Endodermal cell (in vitro differentiated cells): Measurements from ENCODE around the gene EDN2. TPM values are rescaled to one million over a fixed set of nuclear protein-coding genes. Genes with fewer than 3 reads are reported as not detected.

Experiments
- DNase-seq: peaks from one replicate; pipeline ENCODE4 v3.0.0-alpha.2; 2017
- H3K27ac ChIP-seq: 2 replicates; pipeline ENCODE4 v1.5.1; 2013; ENCODE audit warnings: mild to moderate bottlenecking, low read depth, low read length, moderate library complexity
- H3K27me3 ChIP-seq: 2 replicates; pipeline ENCODE4 v1.6.1; 2013; ENCODE audit warnings: mild to moderate bottlenecking, low read length, moderate library complexity; ENCODE audit not compliant: insufficient read depth, control insufficient read depth, poor library complexity, severe bottlenecking
- H3K36me3 ChIP-seq: 2 replicates; pipeline ENCODE4 v1.7.0; 2013; ENCODE audit warnings: mild to moderate bottlenecking, low read length, moderate library complexity; ENCODE audit not compliant: control insufficient read depth, insufficient read depth
- H3K4me1 ChIP-seq: one replicate; pipeline ENCODE4 v1.7.0; 2013; ENCODE audit warnings: low read length; ENCODE audit not compliant: control insufficient read depth, insufficient read depth
- H3K4me3 ChIP-seq: 2 replicates; pipeline ENCODE4 v1.5.1; 2013; ENCODE audit warnings: mild to moderate bottlenecking, low read length, moderate library complexity
- H3K9ac ChIP-seq: 2 replicates; pipeline ENCODE4 v1.6.1; 2013; ENCODE audit warnings: mild to moderate bottlenecking, low read length, moderate library complexity; ENCODE audit not compliant: poor library complexity, severe bottlenecking; ENCODE audit errors: extremely low read depth
- H3K9me3 ChIP-seq: 2 replicates; pipeline ENCODE4 v1.6.1; 2013; ENCODE audit warnings: mild to moderate bottlenecking, low read length, moderate library complexity; ENCODE audit not compliant: control insufficient read depth
- H3K27ac Mint-ChIP-seq: 2 replicates; pipeline ENCODE4 v1.8.0; 2020; ENCODE audit warnings: mixed read lengths
- H3K27me3 Mint-ChIP-seq: 2 replicates; pipeline ENCODE4 v1.8.0; 2021; ENCODE audit warnings: mild to moderate bottlenecking, mixed read lengths; ENCODE audit not compliant: insufficient read depth
- H3K36me3 Mint-ChIP-seq: 2 replicates; pipeline ENCODE4 v1.8.0; 2020; ENCODE audit warnings: low read depth, mixed read lengths
- H3K4me1 Mint-ChIP-seq: 2 replicates; pipeline ENCODE4 v1.8.0; 2020; ENCODE audit warnings: mixed read lengths
- H3K4me3 Mint-ChIP-seq: 2 replicates; pipeline ENCODE4 v1.8.0; 2020; ENCODE audit warnings: mild to moderate bottlenecking, moderate library complexity, mixed read lengths
- H3K9me3 Mint-ChIP-seq: 2 replicates; pipeline ENCODE4 v1.8.0; 2020; ENCODE audit warnings: mild to moderate bottlenecking, mixed read lengths
- CTCF ChIP-seq: fragments of 200-600 bp; sonication (generic); conservative IDR thresholded peaks from 2 replicates; pipeline ENCODE4 v1.5.0; 2021; ENCODE audit warnings: antibody characterized with exemption, mild to moderate bottlenecking
- WGBS, 2 experiments: methylation state at CpG; one replicate each; pipeline versions ENCODE4 v1.1.5 to v1.1.7; 2013; ENCODE audit warnings: missing lambda C conversion rate in 2 of 2, mixed read lengths in 1 of 2; ENCODE audit not compliant: insufficient coverage in 1 of 2, insufficient read length in 1 of 2; 5-methylcytosine and 5-hydroxymethylcytosine counted together
- total RNA-seq, 2 donors: library from RNA; stranded (reverse); fragmentation: NEBNext Ultra II Directional in 1 of 2; extraction: Animal tissue kit (Norgen Biotek cat#: 25700) in 1 of 2; gene quantifications; 2 replicates in 1 of 2; 3 replicates in 1 of 2; pipeline ENCODE4 v1.2.1, GENCODE V29; 2021

EDN2 gene
- total RNA-seq, 2 donors from 2014 or later: not detected

- no peaks in the 10 kb centered on the region for H3K36me3 ChIP-seq
- no peak overlapping the region for H3K27ac ChIP-seq
- no peaks in the 10 kb centered on the region for H3K4me1 ChIP-seq
- TF ChIP-seq CTCF: peak; percentile 49
- Mint-ChIP-seq H3K27me3 (peaks cover 2% of the 10 kb centered on the region), H3K9me3 (no peaks in the 10 kb centered on the region), H3K4me1 (no peaks in the 10 kb centered on the region), H3K27ac (no peak overlapping the region), H3K36me3 (no peaks in the 10 kb centered on the region), H3K4me3 (no peak overlapping the region)
- H3K9ac ChIP-seq: no peak overlapping the region
- no peak for DNase-seq
- H3K27me3 ChIP-seq: no peaks in the 10 kb centered on the region
- no peaks in the 10 kb centered on the region for H3K9me3 ChIP-seq
- 74 to 81% methylated on average over 3 to 8 of the region's 8 CpGs for WGBS, 2 experiments
- H3K4me3 ChIP-seq: no peak overlapping the region
These were observed 8.5 kb downstream of the EDN2 start for GRCh38 chr1:41475859-41476567.

- Histone ChIP-seq H3K4me3 (no peak overlapping the region), H3K27ac (no peak overlapping the region), H3K9ac (no peak overlapping the region), H3K36me3 (no peaks in the 10 kb centered on the region), H3K9me3 (no peaks in the 10 kb centered on the region), H3K4me1 (no peaks in the 10 kb centered on the region), H3K27me3 (no peaks in the 10 kb centered on the region)
- no peaks in the 10 kb centered on the region for H3K36me3 Mint-ChIP-seq
- H3K4me1 Mint-ChIP-seq: no peaks in the 10 kb centered on the region
- TF ChIP-seq CTCF: no peak
- DNase-seq: no peak
- H3K9me3 Mint-ChIP-seq: no peaks in the 10 kb centered on the region
- H3K27ac Mint-ChIP-seq: no peak overlapping the region
- 90 to 100% methylated on average over 2 to 4 of the region's 4 CpGs for WGBS, 2 experiments
- no peak overlapping the region for H3K4me3 Mint-ChIP-seq
- peaks cover 2% of the 10 kb centered on the region for H3K27me3 Mint-ChIP-seq
These were observed 9.1 kb downstream of the EDN2 start for GRCh38 chr1:41475346-41475745.

- Mint-ChIP-seq H3K36me3 (no peaks in the 10 kb centered on the region), H3K9me3 (no peaks in the 10 kb centered on the region), H3K4me3 (no peak overlapping the region), H3K27ac (peak overlapping the region; percentile 7), H3K27me3 (peaks cover 1% of the 10 kb centered on the region), H3K4me1 (no peaks in the 10 kb centered on the region)
- no peak for TF ChIP-seq CTCF
- Histone ChIP-seq H3K9me3 (no peaks in the 10 kb centered on the region), H3K36me3 (no peaks in the 10 kb centered on the region), H3K9ac (no peak overlapping the region), H3K27ac (peak overlapping the region; percentile 11), H3K4me1 (no peaks in the 10 kb centered on the region), H3K27me3 (no peaks in the 10 kb centered on the region), H3K4me3 (no peak overlapping the region)
- WGBS, 2 experiments: 79 to 86% methylated on average over 10 to 17 of the region's 17 CpGs
- DNase-seq: peak; percentile 63
These were observed 9.8 kb downstream of the EDN2 start for GRCh38 chr1:41474490-41475271.
